Sigmoid colon (tissue), 7 donors: ENCODE measurements around the gene LAGE3. TPM values are rescaled to one million over a fixed set of nuclear protein-coding genes. Genes with fewer than 3 reads are reported as not detected.

Experiments used
- DNase-seq: peaks from one replicate; pipeline ENCODE4 v3.0.0-alpha.2; 2019
- H3K27ac ChIP-seq, 4 donors: fragments of 200-600 bp; sonication (generic); one replicate each; pipeline ENCODE4 v1.5.1; 2016 to 2019; ENCODE audit warnings: mild to moderate bottlenecking in 1 of 4
- H3K27me3 ChIP-seq, 3 donors: fragments of 200-600 bp; sonication (generic); one replicate each; pipeline ENCODE4 v1.5.1; 2019; ENCODE audit warnings: mild to moderate bottlenecking in 1 of 3
- H3K36me3 ChIP-seq, 4 donors: fragments of 200-600 bp; sonication (generic); one replicate each; pipeline ENCODE4 v1.5.1; 2016 to 2019
- H3K4me1 ChIP-seq, 4 donors: fragments of 200-600 bp; sonication (generic); one replicate each; pipeline ENCODE4 v1.5.1; 2017 to 2019
- H3K4me3 ChIP-seq, 4 donors: fragments of 200-600 bp; sonication (generic); one replicate each; pipeline ENCODE4 v1.5.1; 2017 to 2019; ENCODE audit warnings: mild to moderate bottlenecking in 2 of 4, moderate library complexity in 1 of 4
- H3K9me3 ChIP-seq, 4 donors: fragments of 200-600 bp in 3 of 4; sonication (generic) in 3 of 4; one replicate each; pipeline versions ENCODE4 v1.5.1 to v1.6.1; 2013 to 2019
- CTCF ChIP-seq, 4 experiments: fragments of 450-650 bp in 3 of 4; fragments of 200-600 bp in 1 of 4; IDR thresholded peaks; one replicate each; pipeline ENCODE4 v1.5.1; 2016 to 2019; ENCODE audit warnings: antibody characterized with exemption in 4 of 4, mild to moderate bottlenecking in 3 of 4, moderate library complexity in 2 of 4
- EP300 ChIP-seq, 4 donors: sonication (generic); formaldehyde crosslinking; IDR thresholded peaks; one replicate each; pipeline ENCODE4 v1.6.1; 2017; ENCODE audit warnings: antibody characterized with exemption in 4 of 4
- POLR2A ChIP-seq, 2 donors: fragments of 450-650 bp; IDR thresholded peaks; one replicate each; pipeline ENCODE4 v1.6.1; 2016; ENCODE audit warnings: antibody characterized with exemption in 2 of 2, mild to moderate bottlenecking in 2 of 2, moderate library complexity in 2 of 2
- POLR2AphosphoS5 ChIP-seq, 4 donors: sonication (generic); formaldehyde crosslinking; IDR thresholded peaks; one replicate each; pipeline ENCODE4 v1.6.1; 2017; ENCODE audit warnings: antibody characterized with exemption in 4 of 4
- WGBS, 2 donors: extraction: QIAGEN DNeasy Blood & Tissue Kit; methylation state at CpG; one replicate each; pipeline ENCODE4 v1.1.7; 2013; 5-methylcytosine and 5-hydroxymethylcytosine counted together
- intact Hi-C: fragments of 100-400 bp; cut with DNase I; formaldehyde crosslinking; loops from one replicate; pipeline ENCODE4 v1.15.1; 2023
- polyA plus RNA-seq, 3 donors: library from polyadenylated mRNA; stranded (reverse); fragments of 200-250 nt; gene quantifications; one replicate each; pipeline ENCODE4 v1.2.3, GENCODE V29; 2013
- total RNA-seq, 4 donors: library from RNA; depleted of rRNA; stranded (reverse); fragments of >200 nt; gene quantifications; one replicate each; pipeline ENCODE4 v1.1.0, GENCODE V29; 2016
- donor health status: healthy with polysubstance abuse.
- donor health status: Bipolar disorder and iron deficiency.
- donor health status: healthy.

LAGE3 gene
- total and polyA plus RNA-seq, 7 donors = 12.7 to 32.7 (median 21.6) TPM

GRCh38 chrX:154441984-154442707 lies 36.9 kb downstream of the LAGE3 start:
- 74 to 83% methylated on average over 21 of the region's 21 CpGs for WGBS, 2 donors
- Histone ChIP-seq H3K4me1 (peaks cover 0 to 43% (median 36%) of the 10 kb centered on the region in 4 donors), H3K36me3 (peaks cover 0 to 29% (median 19%) of the 10 kb centered on the region in 4 donors), H3K4me3 (no peak overlapping the region), H3K27ac (no peak overlapping the region), H3K27me3 (no peaks in the 10 kb centered on the region), H3K9me3 (no peaks in the 10 kb centered on the region)
- no peak for DNase-seq
- intact Hi-C loops = no loop called here
- TF ChIP-seq POLR2AphosphoS5 (IDR thresholded peaks at IDR 0.05) (no peak), EP300 (IDR thresholded peaks at IDR 0.05) (no peak), POLR2A (IDR thresholded peaks at IDR 0.05) (no peak), CTCF (IDR thresholded peaks at IDR 0.05) (no peak)

- Histone ChIP-seq H3K27me3 (no peaks in the 10 kb centered on the region), H3K9me3 (no peaks in the 10 kb centered on the region), H3K36me3 (peaks cover 0 to 29% (median 19%) of the 10 kb centered on the region in 4 donors), H3K4me3 (no peak overlapping the region), H3K27ac (no peak overlapping the region), H3K4me1 (peaks cover 0 to 42% (median 35%) of the 10 kb centered on the region in 4 donors)
- 90 to 95% methylated on average over 11 of the region's 11 CpGs for WGBS, 2 donors
- TF ChIP-seq CTCF (IDR thresholded peaks at IDR 0.05) (no peak), POLR2AphosphoS5 (IDR thresholded peaks at IDR 0.05) (no peak), EP300 (IDR thresholded peaks at IDR 0.05) (no peak), POLR2A (IDR thresholded peaks at IDR 0.05) (no peak)
- intact Hi-C loops = no loop called here
- no peak for DNase-seq
Measured at GRCh38 chrX:154441564-154441963, 37.5 kb downstream of the LAGE3 start.

GRCh38 chrX:154440623-154441357 lies 38.3 kb downstream of the LAGE3 start:
- H3K9me3 ChIP-seq = no peaks in the 10 kb centered on the region
- H3K4me3 ChIP-seq = no peak overlapping the region
- WGBS, 2 donors = 91% methylated on average over 17 of the region's 17 CpGs
- intact Hi-C loops = no loop called here
- no peak overlapping the region for H3K27ac ChIP-seq
- peaks cover 0 to 30% (median 19%) of the 10 kb centered on the region in 4 donors for H3K36me3 ChIP-seq
- no peak for DNase-seq
- TF ChIP-seq POLR2AphosphoS5 (IDR thresholded peaks at IDR 0.05) (no peak), EP300 (IDR thresholded peaks at IDR 0.05) (no peak), CTCF (IDR thresholded peaks at IDR 0.05) (no peak), POLR2A (IDR thresholded peaks at IDR 0.05) (no peak)
- H3K27me3 ChIP-seq = no peaks in the 10 kb centered on the region
- H3K4me1 ChIP-seq = peaks cover 0 to 46% (median 31%) of the 10 kb centered on the region in 4 donors

GRCh38 chrX:154439841-154440240 lies 39.2 kb downstream of the LAGE3 start:
- H3K36me3 ChIP-seq = peaks cover 0 to 39% (median 19%) of the 10 kb centered on the region in 4 donors
- WGBS, 2 donors = 93 to 95% methylated on average over 17 to 18 of the region's 18 CpGs
- H3K9me3 ChIP-seq = no peaks in the 10 kb centered on the region
- no peak overlapping the region for H3K27ac ChIP-seq
- no peaks in the 10 kb centered on the region for H3K27me3 ChIP-seq
- DNase-seq = no peak
- intact Hi-C loops = loop anchor here (5.0 kb wide), 1 partner anchor 47 kb away; the partner anchor contains the start of gene UBL4A
- peaks cover 0 to 36% (median 23%) of the 10 kb centered on the region in 4 donors for H3K4me1 ChIP-seq
- H3K4me3 ChIP-seq = no peak overlapping the region
- TF ChIP-seq CTCF (IDR thresholded peaks at IDR 0.05) (no peak), POLR2AphosphoS5 (IDR thresholded peaks at IDR 0.05) (no peak), POLR2A (IDR thresholded peaks at IDR 0.05) (no peak), EP300 (IDR thresholded peaks at IDR 0.05) (no peak)
